CD4-positive, CD25-positive, alpha-beta regulatory T cell (primary cell): ENCODE results near the gene URB1. TPM values are rescaled to one million over a fixed set of nuclear protein-coding genes. Genes with fewer than 3 reads are reported as not detected.
A peak's percentile ranks its signal among the peaks of the same experiment; 100 is the strongest.
"Not testable (repeated sequence)": the region's sequence is repeated elsewhere in the genome, so short reads cannot be mapped to it uniquely, and the experiment has no call there.

Source experiments
- ATAC-seq, 2 donors: fragments of 150-1000 bp; cut with Tn5 transposase; one replicate each; pipeline ENCODE4 v1.10.0; 2021; ENCODE audit warnings: low read depth in 2 of 2, moderate number of reproducible peaks in 2 of 2, moderate library complexity in 1 of 2
- DNase-seq, 3 donors: peaks; one replicate each; pipeline versions ENCODE4 v3.0.0 to v3.0.0-alpha.2; 2012 to 2022; ENCODE audit warnings: mixed read lengths in 1 of 3
- H3K27ac ChIP-seq: one replicate; pipeline ENCODE4 v1.7.0; 2013; ENCODE audit warnings: mild to moderate bottlenecking, low read length; ENCODE audit not compliant: insufficient read depth, poor library complexity, severe bottlenecking
- H3K27me3 ChIP-seq: one replicate; pipeline ENCODE4 v1.7.0; 2013; ENCODE audit warnings: low read length; ENCODE audit not compliant: control insufficient read depth, insufficient read depth
- H3K36me3 ChIP-seq: one replicate; pipeline ENCODE4 v1.7.0; 2013; ENCODE audit warnings: mild to moderate bottlenecking, low read length, moderate library complexity; ENCODE audit not compliant: control insufficient read depth, insufficient read depth
- H3K4me1 ChIP-seq: 2 replicates; pipeline ENCODE4 v1.7.0; 2013; ENCODE audit warnings: mild to moderate bottlenecking, low read length; ENCODE audit not compliant: insufficient read depth, control insufficient read depth, poor library complexity, severe bottlenecking
- H3K4me3 ChIP-seq: one replicate; pipeline ENCODE4 v1.7.0; 2013; ENCODE audit warnings: low read depth, mild to moderate bottlenecking, low read length, moderate library complexity
- H3K9me3 ChIP-seq, 2 experiments: 1 replicate in 1 of 2; 2 replicates in 1 of 2; pipeline ENCODE4 v1.7.0; 2013; ENCODE audit warnings: low read length in 2 of 2, mild to moderate bottlenecking in 1 of 2, moderate library complexity in 1 of 2; ENCODE audit not compliant: control insufficient read depth in 2 of 2
- H3K27ac Mint-ChIP-seq, 3 donors: one replicate each; pipeline ENCODE4 v1.8.0; 2020 to 2022; ENCODE audit warnings: mild to moderate bottlenecking in 3 of 3, mixed read lengths in 3 of 3, moderate library complexity in 2 of 3
- H3K27me3 Mint-ChIP-seq: one replicate; pipeline ENCODE4 v1.8.0; 2022; ENCODE audit warnings: mild to moderate bottlenecking, mixed read lengths
- H3K36me3 Mint-ChIP-seq: one replicate; pipeline ENCODE4 v1.8.0; 2020; ENCODE audit warnings: mixed read lengths
- H3K4me1 Mint-ChIP-seq, 4 donors: one replicate each; pipeline ENCODE4 v1.8.0; 2020 to 2022; ENCODE audit warnings: mixed read lengths in 4 of 4, mild to moderate bottlenecking in 1 of 4
- H3K4me3 Mint-ChIP-seq, 4 donors: one replicate each; pipeline ENCODE4 v1.8.0; 2020 to 2022; ENCODE audit warnings: mild to moderate bottlenecking in 4 of 4, mixed read lengths in 4 of 4, moderate library complexity in 3 of 4
- H3K9me3 Mint-ChIP-seq, 7 donors: one replicate each; pipeline ENCODE4 v1.8.0; 2020 to 2022; ENCODE audit warnings: mixed read lengths in 7 of 7, mild to moderate bottlenecking in 3 of 7, moderate library complexity in 2 of 7
- polyA plus RNA-seq, 4 donors: library from polyadenylated mRNA; unstranded; fragments of 300-500 nt; fragmentation: Illumina TruSeq; gene quantifications; one replicate each; pipeline ENCODE4 v1.2.3, GENCODE V29; 2021
- total RNA-seq: library from RNA; stranded (reverse); gene quantifications from one replicate; pipeline ENCODE4 v1.2.3, GENCODE V29; 2022

Gene URB1
- total and polyA plus RNA-seq, 5 donors from 2014 or later, result 1.5 to 9.4 (median 2.8) TPM

GRCh38 chr21:32279377-32279680, 113.5 kb downstream of the URB1 start:
- Histone ChIP-seq H3K9me3 (no peaks in the 10 kb centered on the region), H3K27ac (peak overlapping the region; percentile 66), H3K4me3 (peak overlapping the region; percentile 95), H3K4me1 (peaks cover 16% of the 10 kb centered on the region), H3K27me3 (no peaks in the 10 kb centered on the region), H3K36me3 (no peaks in the 10 kb centered on the region)
- Mint-ChIP-seq H3K27ac (peak overlapping the region; percentile 82 to 97 (median 96)), H3K4me3 (peak overlapping the region; percentile 95 to 99 (median 99)), H3K36me3 (peaks cover 21% of the 10 kb centered on the region), H3K27me3 (no peaks in the 10 kb centered on the region), H3K9me3 (no peaks in the 10 kb centered on the region), H3K4me1 (peaks cover 15 to 33% (median 25%) of the 10 kb centered on the region in 4 donors)
- DNase-seq, result no peak
- no peak for ATAC-seq

- Histone ChIP-seq H3K9me3 (no peaks in the 10 kb centered on the region), H3K27me3 (no peaks in the 10 kb centered on the region), H3K4me3 (peak within 1 kb of the TSS; percentile 95), H3K27ac (peak within 1 kb of the TSS; percentile 66), H3K4me1 (peaks cover 16% of the 10 kb centered on the region), H3K36me3 (peaks cover 3% of the 10 kb centered on the region)
- DNase-seq (peak; percentile 95 to 96 (median 95)), ATAC-seq (peak; percentile 92 to 95)
- H3K9me3 Mint-ChIP-seq, result no peaks in the 10 kb centered on the region
- H3K27me3 Mint-ChIP-seq, result no peaks in the 10 kb centered on the region
- H3K27ac Mint-ChIP-seq, result peak within 1 kb of the TSS; percentile 82 to 97 (median 96)
- H3K4me3 Mint-ChIP-seq, result peak within 1 kb of the TSS; percentile 95 to 99 (median 99)
- peaks cover 21% of the 10 kb centered on the region for H3K36me3 Mint-ChIP-seq
- H3K4me1 Mint-ChIP-seq, result peaks cover 15 to 33% (median 25%) of the 10 kb centered on the region in 4 donors
Measured at GRCh38 chr21:32278518-32279376, 114.1 kb downstream of the URB1 start, which contains the start of gene MIS18A. Gene MIS18A, minus strand, starts transcription at chr21:32279049. Its CDS starts 35 bp downstream, at chr21:32279014.

GRCh38 chr21:32278103-32278502, 114.7 kb downstream of the URB1 start:
- DNase-seq (peak in 1 of 3 donors; percentile 33), ATAC-seq (no peak)
- Histone ChIP-seq H3K27me3 (no peaks in the 10 kb centered on the region), H3K9me3 (no peaks in the 10 kb centered on the region), H3K36me3 (peaks cover 5% of the 10 kb centered on the region), H3K4me1 (peaks cover 16% of the 10 kb centered on the region), H3K4me3 (peak overlapping the region; percentile 78), H3K27ac (peak overlapping the region; percentile 66)
- peaks cover 22% of the 10 kb centered on the region for H3K36me3 Mint-ChIP-seq
- H3K27me3 Mint-ChIP-seq, result no peaks in the 10 kb centered on the region
- peaks cover 15 to 33% (median 25%) of the 10 kb centered on the region in 4 donors for H3K4me1 Mint-ChIP-seq
- H3K4me3 Mint-ChIP-seq, result peak overlapping the region; percentile 95 to 99 (median 99)
- peak overlapping the region in 2 of 3 donors; percentile 67 to 97 for H3K27ac Mint-ChIP-seq
- no peaks in the 10 kb centered on the region for H3K9me3 Mint-ChIP-seq

GRCh38 chr21:32276671-32277070, 116.1 kb downstream of the URB1 start:
- ATAC-seq, result no peak
- Mint-ChIP-seq H3K27ac (no peak overlapping the region), H3K9me3 (no peaks in the 10 kb centered on the region), H3K4me3 (peak overlapping the region; percentile 46 to 81 (median 68)), H3K27me3 (no peaks in the 10 kb centered on the region), H3K4me1 (peaks cover 17 to 38% (median 26%) of the 10 kb centered on the region in 4 donors), H3K36me3 (peaks cover 19% of the 10 kb centered on the region)
- H3K36me3 ChIP-seq, result peaks cover 14% of the 10 kb centered on the region
- no peak for DNase-seq
- no peak overlapping the region for H3K4me3 ChIP-seq
- no peaks in the 10 kb centered on the region for H3K27me3 ChIP-seq
- H3K4me1 ChIP-seq, result peaks cover 16% of the 10 kb centered on the region
- H3K9me3 ChIP-seq, result no peaks in the 10 kb centered on the region
- H3K27ac ChIP-seq, result no peak overlapping the region

GRCh38 chr21:32270748-32271147, 122.1 kb downstream of the URB1 start:
- peaks cover 35% of the 10 kb centered on the region for H3K36me3 Mint-ChIP-seq
- no peaks in the 10 kb centered on the region for H3K4me1 ChIP-seq
- ATAC-seq, result no peak
- H3K4me1 Mint-ChIP-seq, result peaks cover 6 to 10% (median 8%) of the 10 kb centered on the region in 4 donors
- H3K27me3 ChIP-seq, result no peaks in the 10 kb centered on the region
- no peaks in the 10 kb centered on the region for H3K27me3 Mint-ChIP-seq
- no peak overlapping the region for H3K4me3 ChIP-seq
- peaks cover 44% of the 10 kb centered on the region for H3K36me3 ChIP-seq
- H3K27ac Mint-ChIP-seq, result peak overlapping the region in 1 of 3 donors; percentile 55
- no peaks in the 10 kb centered on the region for H3K9me3 ChIP-seq
- H3K27ac ChIP-seq, result no peak overlapping the region
- no peaks in the 10 kb centered on the region for H3K9me3 Mint-ChIP-seq
- H3K4me3 Mint-ChIP-seq, result no peak overlapping the region
- DNase-seq, result no peak

GRCh38 chr21:32265321-32265720, 127.5 kb downstream of the URB1 start:
- H3K27me3 ChIP-seq, H3K4me1 Mint-ChIP-seq, H3K4me3 Mint-ChIP-seq, H3K4me3 ChIP-seq, H3K9me3 Mint-ChIP-seq, H3K27ac Mint-ChIP-seq, DNase-seq, H3K4me1 ChIP-seq, H3K27me3 Mint-ChIP-seq, H3K9me3 ChIP-seq, ATAC-seq, H3K27ac ChIP-seq: not testable (repeated sequence)
- H3K36me3 Mint-ChIP-seq, result peaks cover 26% of the 10 kb centered on the region
- H3K36me3 ChIP-seq, result peaks cover 18% of the 10 kb centered on the region

- Mint-ChIP-seq H3K9me3 (peaks cover 0 to 2% (median 0%) of the 10 kb centered on the region in 7 donors), H3K4me3 (no peak overlapping the region), H3K36me3 (peaks cover 15% of the 10 kb centered on the region), H3K27me3 (no peaks in the 10 kb centered on the region), H3K4me1 (no peaks in the 10 kb centered on the region), H3K27ac (no peak overlapping the region)
- Histone ChIP-seq H3K36me3 (peaks cover under 1% of the 10 kb centered on the region), H3K27me3 (no peaks in the 10 kb centered on the region), H3K4me3 (no peak overlapping the region), H3K4me1 (no peaks in the 10 kb centered on the region), H3K27ac (no peak overlapping the region), H3K9me3 (no peaks in the 10 kb centered on the region)
- DNase-seq (no peak), ATAC-seq (no peak)
Measured at GRCh38 chr21:32261929-32262328, 130.9 kb downstream of the URB1 start.
